Activated CD8-positive, alpha-beta T cell treated with anti-CD3 and anti-CD28 coated beads for 36 hours (primary cell): ENCODE measurements around the gene PPIL6. TPM values are rescaled to one million over a fixed set of nuclear protein-coding genes. Genes with fewer than 3 reads are reported as not detected.
A peak's percentile ranks its signal among the peaks of the same experiment; 100 is the strongest.

Experiments
- ATAC-seq: fragments of 200-7000 bp; cut with Tn5 transposase; one replicate; pipeline ENCODE4 v1.10.0; 2021; ENCODE audit warnings: mild to moderate bottlenecking, moderate library complexity
- CTCF ChIA-PET: fragments of 350-600 bp; sonication (Branson Sonifier 250); formaldehyde crosslinking; loops from one replicate; lab custom pipeline; 2021; ENCODE audit warnings: antibody characterized with exemption; lab: Charles Lee
- POLR2A ChIA-PET: fragments of 350-600 bp; sonication (Branson Sonifier 250); formaldehyde crosslinking; loops from one replicate; lab custom pipeline; 2021; ENCODE audit warnings: antibody characterized with exemption; lab: Charles Lee
- DNase-seq: peaks from one replicate; pipeline ENCODE4 v3.0.0-alpha.2; 2020
- H3K27ac Mint-ChIP-seq: one replicate; pipeline ENCODE4 v1.8.0; 2021; ENCODE audit warnings: mild to moderate bottlenecking, mixed read lengths
- H3K27me3 Mint-ChIP-seq: one replicate; pipeline ENCODE4 v1.8.0; 2021; ENCODE audit warnings: mixed read lengths
- H3K36me3 Mint-ChIP-seq: one replicate; pipeline ENCODE4 v1.8.0; 2021; ENCODE audit warnings: low read depth, mixed read lengths
- H3K4me1 Mint-ChIP-seq: one replicate; pipeline ENCODE4 v1.8.0; 2021; ENCODE audit warnings: low read depth, mixed read lengths
- H3K4me3 Mint-ChIP-seq: one replicate; pipeline ENCODE4 v1.8.0; 2021; ENCODE audit warnings: mild to moderate bottlenecking, moderate library complexity, mixed read lengths
- H3K9me3 Mint-ChIP-seq: one replicate; pipeline ENCODE4 v1.8.0; 2021; ENCODE audit warnings: mixed read lengths
- CTCF ChIP-seq: fragments of 200-600 bp; IDR thresholded peaks from one replicate; pipeline ENCODE4 v1.8.0; 2022; ENCODE audit warnings: antibody characterized with exemption, mild to moderate bottlenecking
- intact Hi-C: fragments of 100-400 bp; cut with micrococcal nuclease; formaldehyde crosslinking; loops from one replicate; pipeline ENCODE4 v1.10.0; 2022
- total RNA-seq, 2 experiments: library from RNA; stranded (reverse); gene quantifications; one replicate each; pipeline ENCODE4 v1.2.3, GENCODE V29; 2021

Gene PPIL6
- total RNA-seq, 2 experiments from 2014 or later, result 0.27 to 0.38 TPM

GRCh38 chr6:109442393-109442924 is 2.0 kb upstream of the PPIL6 start:
- Mint-ChIP-seq H3K9me3 (no peaks in the 10 kb centered on the region), H3K36me3 (peaks cover 26% of the 10 kb centered on the region), H3K4me1 (peaks cover 26% of the 10 kb centered on the region), H3K27me3 (no peaks in the 10 kb centered on the region), H3K4me3 (peak overlapping the region; percentile 92), H3K27ac (peak overlapping the region; percentile 13)
- intact Hi-C loops, result loop anchor here (5.0 kb wide), 1 partner anchor 40 kb away; the partner anchor contains the start of gene ZBTB24
- ATAC-seq (no peak), DNase-seq (no peak)
- ChIA-PET POLR2A (interaction anchor here (0.8 to 8.9 kb wide), 8 partner anchors 7 to 60 kb away, joined by 3 to 119 read pairs (median 6); partner anchors contain the start of genes CD164, MICAL1 and ZBTB24), CTCF (interaction anchor here (0.7 to 3.3 kb wide), 6 partner anchors 12 to 597 kb away, joined by 3 to 27 read pairs (median 6); partner anchors contain the start of genes CD164 and MICAL1)
- TF ChIP-seq CTCF, result no peak

GRCh38 chr6:109441069-109441816 is 815 bp upstream of the PPIL6 start:
- Mint-ChIP-seq H3K36me3 (peaks cover 22% of the 10 kb centered on the region), H3K4me1 (peaks cover 26% of the 10 kb centered on the region), H3K27me3 (no peaks in the 10 kb centered on the region), H3K27ac (peak overlapping the region; percentile 89), H3K4me3 (peak overlapping the region; percentile 92), H3K9me3 (no peaks in the 10 kb centered on the region)
- ChIA-PET POLR2A (interaction anchor here (0.8 to 8.9 kb wide), 11 partner anchors 9 to 346 kb away, joined by 3 to 119 read pairs (median 4); partner anchors contain the start of genes CD164, CEP57L1, MICAL1 and SESN1), CTCF (interaction anchor here (0.6 to 3.3 kb wide), 13 partner anchors 9 to 806 kb away, joined by 3 to 27 read pairs (median 5); partner anchors contain the start of genes CD164 and MICAL1)
- peak; percentile 56 for DNase-seq
- ATAC-seq, result peak; percentile 13
- TF ChIP-seq CTCF, result peak; percentile 33
- intact Hi-C loops, result loop anchor here (2.0 to 5.0 kb wide), 2 partner anchors 14 to 41 kb away; partner anchors contain the start of genes MICAL1 and ZBTB24

GRCh38 chr6:109436041-109436440 is 4.4 kb downstream of the PPIL6 start:
- Mint-ChIP-seq H3K9me3 (no peaks in the 10 kb centered on the region), H3K36me3 (no peaks in the 10 kb centered on the region), H3K27ac (no peak overlapping the region), H3K27me3 (no peaks in the 10 kb centered on the region), H3K4me1 (peaks cover 3% of the 10 kb centered on the region), H3K4me3 (no peak overlapping the region)
- DNase-seq, result no peak
- ATAC-seq, result no peak
- ChIA-PET POLR2A (interaction anchor here (0.6 kb wide), 1 partner anchor 18 kb away, joined by 3 read pairs; no protein-coding TSS in a partner anchor), CTCF (interaction anchor here (1.2 to 2.6 kb wide), 2 partner anchors 53 to 249 kb away, joined by 4 to 10 read pairs; no protein-coding TSS in a partner anchor)
- TF ChIP-seq CTCF, result no peak
- intact Hi-C loops, result no loop called here

GRCh38 chr6:109434456-109434855 is 6.0 kb downstream of the PPIL6 start:
- Mint-ChIP-seq H3K27me3 (no peaks in the 10 kb centered on the region), H3K9me3 (no peaks in the 10 kb centered on the region), H3K36me3 (no peaks in the 10 kb centered on the region), H3K4me1 (no peaks in the 10 kb centered on the region), H3K27ac (no peak overlapping the region), H3K4me3 (no peak overlapping the region)
- intact Hi-C loops, result no loop called here
- ChIA-PET CTCF (no interaction called here), POLR2A (no interaction called here)
- ATAC-seq (no peak), DNase-seq (no peak)
- TF ChIP-seq CTCF, result no peak
